ENCODE measurements around the gene SPRED2.

The SPRED2 gene

DNA sequence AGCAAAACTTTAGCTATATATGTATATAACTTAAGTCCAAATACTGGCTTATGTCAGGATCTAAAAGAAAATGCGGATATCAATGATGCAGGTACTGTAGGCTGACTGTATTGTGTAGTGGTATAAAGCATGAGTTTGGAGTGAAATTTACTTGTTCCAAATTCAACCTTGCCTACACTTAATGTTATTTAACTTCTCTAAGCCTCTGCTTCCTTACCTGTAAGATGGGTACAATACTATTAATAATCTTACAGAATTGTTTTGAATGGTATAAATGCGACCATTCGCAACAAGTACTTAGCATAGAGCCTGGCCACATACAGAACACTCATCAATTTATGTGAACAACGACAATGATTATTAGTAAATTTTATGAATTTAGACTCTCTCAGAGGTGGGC is 62.4 kb downstream of the SPRED2 start:
- in situ Hi-C loops (cut with HindIII; ENCODE audit: low sequenced_read_pairs) = no loop called here

DNA sequence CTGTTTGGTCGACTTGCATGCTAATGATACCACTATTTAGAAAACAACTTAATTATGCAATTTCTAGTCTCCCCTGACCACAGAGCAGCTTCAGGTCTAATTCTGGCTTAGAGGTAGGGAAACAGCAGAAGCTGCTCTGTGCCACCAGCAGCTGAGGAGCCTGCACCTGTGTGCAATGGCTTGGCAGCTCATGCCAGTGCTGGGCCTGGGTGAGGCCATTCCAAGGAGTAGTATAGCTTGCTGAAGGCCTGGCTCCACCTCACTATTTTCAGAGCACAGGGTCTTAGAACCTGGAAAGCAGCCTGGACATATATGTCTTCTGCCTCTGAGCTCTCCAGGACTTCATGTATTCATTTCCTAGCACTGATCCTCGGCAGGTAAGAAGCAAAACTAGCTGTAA is 62.8 kb downstream of the SPRED2 start:
- in situ Hi-C loops (cut with HindIII; ENCODE audit: low sequenced_read_pairs) = no loop called here

DNA sequence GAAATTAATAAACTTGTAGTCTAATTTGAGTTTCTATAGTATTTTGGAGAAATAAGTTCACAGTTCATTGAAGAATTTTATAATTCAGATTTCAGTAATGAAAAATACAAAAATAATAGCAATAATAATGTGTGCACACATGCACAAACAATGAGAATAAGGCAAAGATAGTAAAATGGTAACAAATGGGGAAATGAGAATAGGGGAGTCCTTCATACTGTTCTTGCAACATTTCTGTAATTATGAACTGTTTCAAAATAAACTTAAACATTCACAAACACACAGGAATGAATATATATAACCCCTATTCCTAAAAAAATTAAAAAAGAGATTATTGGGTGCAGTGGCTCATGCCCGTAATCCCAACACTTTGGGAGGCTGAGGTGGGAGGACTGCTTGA is 63.9 kb downstream of the SPRED2 start:
- in situ Hi-C loops (cut with HindIII; ENCODE audit: low sequenced_read_pairs) = no loop called here

DNA sequence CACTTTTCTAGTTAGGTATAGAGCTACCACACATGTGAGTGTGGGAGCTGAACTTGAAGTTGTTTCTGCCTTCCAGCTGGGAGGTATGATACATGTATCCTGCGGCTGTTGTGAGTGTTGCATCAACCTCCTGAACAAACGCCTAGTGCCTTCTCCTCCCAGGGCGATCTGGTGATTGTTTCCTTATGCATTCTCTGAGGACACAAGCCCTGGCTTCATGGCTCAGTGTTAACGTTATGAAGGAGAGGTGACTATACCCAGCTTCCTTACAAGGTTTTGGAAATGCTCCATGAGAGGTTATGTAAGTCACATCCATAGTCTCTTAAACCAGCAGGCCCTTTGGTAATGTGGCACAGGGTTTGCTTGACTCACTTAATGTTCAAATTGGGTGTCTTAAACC is 64.9 kb downstream of the SPRED2 start:
- in situ Hi-C loops (cut with HindIII; ENCODE audit: low sequenced_read_pairs) = no loop called here

DNA sequence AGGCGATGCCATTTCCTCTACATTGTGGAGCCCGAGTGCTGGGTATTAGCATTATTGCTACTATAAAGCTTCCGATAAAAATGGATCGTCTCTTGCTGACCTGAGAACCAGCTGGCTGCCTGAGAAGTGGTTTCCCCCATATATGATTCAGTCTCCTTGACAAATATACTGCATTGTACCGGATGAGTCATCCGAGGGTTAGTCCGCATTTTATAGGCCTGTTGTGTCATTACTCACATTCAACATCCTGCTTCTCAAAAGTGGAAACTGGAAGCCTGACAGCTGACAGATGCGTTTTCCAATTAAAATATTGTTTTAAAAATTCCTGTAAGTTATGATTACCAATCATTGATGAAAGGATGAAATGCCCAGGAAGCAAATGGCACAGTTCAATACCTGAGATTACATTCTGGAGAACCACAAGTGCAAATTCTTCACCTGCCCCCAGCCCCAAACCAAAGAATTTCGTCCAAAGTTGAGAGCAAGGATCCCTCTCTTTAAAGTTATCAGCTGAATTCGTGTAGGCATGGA is 65.7 kb downstream of the SPRED2 start:
- in situ Hi-C loops (cut with HindIII; ENCODE audit: low sequenced_read_pairs) = no loop called here

DNA sequence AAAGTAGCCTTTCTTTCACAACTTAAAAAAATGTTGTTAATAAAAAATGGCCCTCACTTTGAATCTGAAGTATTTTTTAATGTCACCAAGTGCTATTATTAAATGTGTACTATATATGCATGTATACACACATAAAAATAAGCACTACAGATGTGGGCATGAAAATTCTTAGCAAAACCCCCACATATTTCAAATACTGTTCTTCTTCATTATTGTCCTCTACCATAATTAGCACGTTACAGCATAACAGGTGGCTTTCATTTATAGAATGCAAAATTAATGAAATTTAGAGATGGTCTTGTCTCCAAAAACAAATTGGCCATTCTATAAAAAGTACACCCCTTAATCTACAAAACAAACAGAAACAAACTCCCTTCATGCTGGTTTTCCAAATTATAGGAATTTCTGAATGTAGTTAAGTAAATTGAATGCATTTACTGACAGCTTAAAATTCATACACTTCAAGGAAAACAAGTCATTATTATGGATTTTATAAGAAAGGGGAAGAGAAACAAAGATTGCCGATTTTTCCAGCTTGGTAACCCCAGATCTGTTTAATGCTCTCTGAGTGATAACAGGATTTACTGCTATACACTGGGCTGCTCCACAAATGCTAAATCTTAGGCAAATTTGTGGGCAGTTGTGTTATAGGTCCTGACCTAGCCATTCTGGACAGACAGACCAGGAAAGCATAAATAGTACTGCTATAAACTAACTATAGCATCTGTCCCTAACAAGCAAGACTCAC is 67.2 kb downstream of the SPRED2 start:
- in situ Hi-C loops (cut with HindIII; ENCODE audit: low sequenced_read_pairs) = no loop called here

DNA sequence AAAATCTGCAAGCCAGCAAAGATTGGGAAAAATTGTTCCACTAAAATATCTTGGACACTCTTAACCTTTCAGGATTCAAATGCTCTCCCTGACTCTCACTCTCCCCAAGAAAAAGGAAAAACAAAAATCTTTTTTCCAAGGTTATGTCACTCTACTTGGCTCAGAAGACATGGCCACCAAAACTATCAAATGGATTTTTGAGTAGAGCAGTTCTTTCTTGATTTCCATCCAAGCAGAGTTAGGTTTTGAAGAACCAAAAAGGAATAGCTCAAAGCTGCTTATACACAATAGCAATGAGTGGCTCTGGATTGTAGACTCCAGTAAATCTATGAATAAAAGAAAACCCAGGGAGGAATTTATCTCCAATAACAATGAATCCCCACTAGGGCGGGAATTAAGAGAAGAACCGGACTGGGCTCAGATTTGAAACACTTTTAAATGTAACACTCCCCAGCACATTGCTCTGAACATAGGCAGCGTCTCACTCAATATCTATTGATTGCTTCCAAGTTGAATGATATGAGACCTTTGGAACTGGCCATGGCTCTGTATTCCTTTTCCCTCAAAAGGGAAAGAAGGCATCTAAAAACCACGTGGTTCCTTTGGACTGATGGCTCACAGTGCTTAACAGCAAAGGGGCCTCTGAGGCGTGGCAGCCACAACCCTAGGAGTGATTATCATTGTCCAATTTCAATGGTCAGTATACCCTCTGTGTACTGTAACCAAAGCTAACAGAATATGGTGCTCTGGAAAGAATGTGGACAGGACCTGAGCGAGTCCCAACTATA is 68.3 kb downstream of the SPRED2 start:
- in situ Hi-C loops (cut with HindIII; ENCODE audit: low sequenced_read_pairs) = no loop called here

DNA sequence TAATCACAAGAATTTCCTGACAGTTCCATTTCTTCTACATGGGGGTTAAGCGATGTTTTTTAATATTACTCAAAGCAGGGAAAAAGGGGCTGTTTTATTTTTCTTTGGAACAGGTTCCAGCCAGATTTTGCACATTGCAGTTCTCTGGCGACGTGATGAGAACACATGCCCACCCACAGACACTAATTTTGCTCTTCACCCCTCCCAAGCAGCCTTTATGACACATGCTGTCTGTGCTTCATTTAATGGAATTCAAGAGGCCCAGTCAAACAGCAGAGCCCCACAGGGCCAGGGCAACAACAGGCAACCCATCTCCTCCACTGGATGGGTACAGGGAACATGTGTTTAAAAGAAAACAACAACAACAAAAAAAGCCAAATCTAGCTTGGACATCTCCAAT is 70.8 kb downstream of the SPRED2 start:
- in situ Hi-C loops (cut with HindIII; ENCODE audit: low sequenced_read_pairs) = no loop called here

DNA sequence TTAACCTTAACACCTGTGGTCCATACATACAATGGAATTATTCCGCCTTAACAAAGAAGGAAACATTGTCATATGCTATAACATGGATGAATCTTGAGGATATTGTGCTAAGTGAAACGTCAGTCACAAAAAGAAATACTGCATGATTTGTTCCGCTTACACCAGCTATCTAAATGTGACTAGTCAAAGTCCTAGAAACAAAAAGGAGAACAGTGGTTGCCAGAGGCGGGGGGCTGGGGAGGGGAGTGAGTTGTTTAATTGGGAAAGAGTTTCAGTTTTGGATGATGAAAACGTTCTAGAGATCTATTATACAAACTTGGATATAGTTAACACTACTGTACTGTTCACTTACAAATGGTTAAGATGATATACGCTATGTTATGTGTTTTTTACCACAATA is 72.0 kb downstream of the SPRED2 start:
- in situ Hi-C loops (cut with HindIII; ENCODE audit: low sequenced_read_pairs) = no loop called here

DNA sequence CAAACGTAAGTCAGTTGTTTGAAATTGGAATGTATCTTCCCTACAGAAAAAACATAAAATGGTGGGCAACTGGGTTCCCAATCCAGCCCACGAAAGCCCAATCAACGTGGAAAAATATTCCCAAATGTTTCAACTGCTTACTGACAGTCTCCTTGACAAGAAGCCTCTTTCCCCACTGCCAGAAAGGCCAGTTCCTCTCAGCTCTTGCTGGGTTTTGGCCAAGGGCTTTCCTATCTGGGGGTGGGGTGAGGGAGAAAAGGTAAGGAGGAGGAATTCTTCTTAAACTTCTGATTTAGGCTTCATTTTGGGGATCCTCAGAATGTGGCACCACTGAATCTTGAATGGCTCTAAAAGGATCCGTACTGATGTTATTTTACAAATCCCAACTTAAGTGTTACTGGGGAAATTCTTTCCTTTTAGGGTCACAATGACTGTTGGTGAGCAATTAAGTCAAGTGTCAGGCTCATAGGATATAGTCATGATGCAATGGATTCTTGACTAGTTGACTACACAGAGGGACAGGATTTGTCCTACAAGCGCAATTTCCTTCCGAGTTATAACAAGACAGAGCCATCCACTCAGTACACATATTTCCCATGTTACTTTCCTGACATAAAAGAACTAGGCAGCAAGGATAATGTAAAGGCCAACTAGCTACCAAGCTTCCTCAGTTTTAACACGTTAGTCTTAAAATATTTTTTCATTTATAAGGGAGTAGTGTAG is 73.6 kb downstream of the SPRED2 start:
- in situ Hi-C loops (cut with HindIII; ENCODE audit: low sequenced_read_pairs) = no loop called here

DNA sequence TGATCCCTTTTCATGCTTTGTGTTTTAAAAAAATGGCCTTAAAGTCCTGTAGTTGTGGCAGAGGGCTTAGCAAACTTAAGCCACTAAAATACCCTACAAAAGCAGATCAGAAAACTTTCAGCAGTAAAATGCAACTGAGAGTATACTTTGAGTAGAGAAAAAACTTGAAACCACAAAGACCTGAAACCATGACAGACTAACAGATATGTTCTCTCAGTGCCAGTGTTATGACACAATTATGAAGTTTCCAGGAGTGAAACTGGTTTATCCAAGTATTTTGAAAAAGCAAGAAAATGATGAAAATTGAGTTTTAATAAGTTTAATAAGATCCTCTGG is 74.5 kb downstream of the SPRED2 start:
- in situ Hi-C loops (cut with HindIII; ENCODE audit: low sequenced_read_pairs) = no loop called here

DNA sequence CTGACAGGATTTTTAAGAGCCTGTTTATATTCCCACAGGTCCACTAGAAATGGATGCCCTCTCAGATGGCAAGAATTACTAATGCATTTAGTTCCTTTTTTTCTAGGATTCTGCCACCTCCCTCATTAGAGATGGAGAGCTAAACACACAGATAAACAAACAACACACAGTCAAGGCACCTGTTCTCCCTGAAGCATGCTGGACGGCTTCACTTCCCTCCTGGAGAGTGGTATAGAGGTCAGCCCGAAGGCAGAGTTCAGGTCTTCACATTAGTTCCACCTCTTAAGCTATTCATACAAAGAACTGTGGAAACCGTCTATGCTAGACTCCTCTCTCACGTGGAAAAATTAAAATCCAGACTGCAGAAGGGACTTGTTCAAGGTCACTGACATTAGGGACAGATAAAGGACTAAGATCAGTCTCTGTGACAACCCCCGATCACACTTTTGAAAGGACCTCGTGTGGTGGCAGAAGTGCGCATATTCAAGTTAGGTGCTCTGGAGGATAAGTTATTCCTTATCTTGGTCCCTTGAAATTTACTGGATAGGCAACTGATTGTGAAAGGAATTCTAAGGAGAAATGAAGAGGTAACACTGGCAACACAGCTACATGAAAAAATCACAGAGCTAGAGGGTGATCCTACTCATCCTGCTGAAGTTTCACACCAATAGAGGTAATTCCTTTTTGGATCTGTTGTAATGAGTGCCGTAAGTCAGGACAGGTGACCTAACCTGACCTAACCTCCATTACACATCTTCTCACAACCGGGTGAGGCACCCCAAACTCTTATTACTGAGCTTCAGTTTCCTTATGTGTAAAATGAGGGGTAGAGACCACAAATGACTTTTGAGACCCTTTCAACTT is 75.1 kb downstream of the SPRED2 start:
- in situ Hi-C loops (cut with HindIII; ENCODE audit: low sequenced_read_pairs) = no loop called here

DNA sequence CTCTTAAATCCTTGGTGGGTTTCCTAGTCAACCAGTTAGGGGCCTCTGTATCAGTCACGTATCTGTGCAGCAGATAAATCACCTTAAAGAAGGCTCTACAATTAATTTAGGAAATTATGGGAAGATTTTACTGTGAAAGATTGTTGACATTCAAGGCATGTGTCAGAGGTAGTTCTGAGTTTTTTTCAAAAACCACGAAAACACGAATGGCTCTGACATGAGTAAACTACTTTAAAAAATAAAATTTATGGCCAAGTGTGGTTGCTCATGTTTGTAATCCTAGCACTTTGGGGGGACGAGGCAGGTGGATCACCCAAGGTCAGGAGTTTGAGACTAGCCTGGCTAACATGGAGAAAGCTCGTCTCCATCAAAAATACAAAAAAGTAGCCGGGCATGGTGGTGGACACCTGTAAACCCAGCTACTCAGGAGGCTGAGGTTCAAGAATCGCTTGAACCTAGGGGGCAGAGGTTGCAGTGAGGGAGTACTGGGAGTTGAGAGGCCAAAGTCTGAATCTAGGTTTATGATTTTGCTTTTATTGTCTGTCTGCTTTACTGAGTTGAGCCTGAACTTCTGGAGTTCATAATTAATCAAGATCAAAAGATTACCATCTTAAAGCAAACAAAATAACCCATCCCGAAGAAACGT is 77.1 kb downstream of the SPRED2 start:
- in situ Hi-C loops (cut with HindIII; ENCODE audit: low sequenced_read_pairs) = no loop called here

DNA sequence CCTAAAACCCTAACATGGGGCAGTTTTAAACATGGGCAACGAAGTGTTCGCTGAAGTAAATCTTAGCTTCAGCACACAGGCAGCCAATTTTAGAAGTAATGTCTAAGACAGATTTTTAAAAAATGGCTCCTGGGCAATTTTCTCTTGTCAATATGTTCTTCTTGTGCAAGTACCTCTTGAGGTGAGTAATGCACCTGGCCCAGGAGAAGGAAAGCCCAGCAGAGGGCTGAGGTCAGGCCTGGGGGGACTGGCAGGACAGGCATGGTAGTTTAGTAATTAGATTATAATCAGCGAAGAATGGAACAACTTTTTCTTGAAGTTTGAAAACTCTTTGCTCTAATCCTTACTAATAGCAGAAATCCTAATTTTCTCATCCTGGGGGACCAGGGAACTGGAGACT is 77.6 kb downstream of the SPRED2 start:
- in situ Hi-C loops (cut with HindIII; ENCODE audit: low sequenced_read_pairs) = no loop called here

DNA sequence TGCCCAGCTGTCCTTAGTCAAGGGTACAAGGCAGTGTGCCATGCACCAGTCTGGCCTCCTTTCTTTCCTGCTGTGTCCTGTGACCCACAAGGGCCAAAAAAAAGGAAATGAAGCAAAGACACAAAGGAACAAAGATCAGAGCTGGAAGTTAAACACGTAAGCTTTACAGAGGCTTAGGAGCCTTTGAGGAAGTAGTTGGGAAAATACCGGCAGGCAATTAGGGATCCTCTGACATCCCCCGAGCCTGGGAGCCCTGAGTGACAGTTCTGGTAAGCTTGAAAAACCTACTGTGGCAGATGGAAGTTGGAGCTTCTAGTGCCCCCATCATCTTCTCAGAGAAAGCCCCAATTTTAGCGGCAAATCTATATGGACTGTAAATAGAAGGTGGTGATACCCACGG is 78.5 kb downstream of the SPRED2 start:
- in situ Hi-C loops (cut with HindIII; ENCODE audit: low sequenced_read_pairs) = no loop called here

DNA sequence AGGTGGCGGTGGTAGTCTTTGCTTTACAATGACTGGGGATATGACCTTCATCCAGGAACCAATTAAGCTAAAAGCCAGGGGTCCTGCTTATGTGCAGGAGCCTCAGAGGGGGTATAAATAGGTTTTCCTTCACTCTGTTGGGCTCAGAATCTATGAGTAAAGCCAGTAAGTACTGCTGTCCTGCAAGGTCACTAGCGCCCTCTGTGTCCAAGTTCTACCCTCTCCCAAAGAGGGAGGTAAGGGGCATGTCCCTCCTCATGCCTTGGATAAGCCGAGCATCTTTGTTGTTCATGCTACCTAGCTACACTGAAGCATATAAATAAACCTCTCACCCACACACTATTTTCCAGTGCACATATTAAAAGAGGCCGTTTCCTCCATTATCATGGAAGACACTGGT is 79.4 kb downstream of the SPRED2 start:
- in situ Hi-C loops (cut with HindIII; ENCODE audit: low sequenced_read_pairs) = no loop called here

DNA sequence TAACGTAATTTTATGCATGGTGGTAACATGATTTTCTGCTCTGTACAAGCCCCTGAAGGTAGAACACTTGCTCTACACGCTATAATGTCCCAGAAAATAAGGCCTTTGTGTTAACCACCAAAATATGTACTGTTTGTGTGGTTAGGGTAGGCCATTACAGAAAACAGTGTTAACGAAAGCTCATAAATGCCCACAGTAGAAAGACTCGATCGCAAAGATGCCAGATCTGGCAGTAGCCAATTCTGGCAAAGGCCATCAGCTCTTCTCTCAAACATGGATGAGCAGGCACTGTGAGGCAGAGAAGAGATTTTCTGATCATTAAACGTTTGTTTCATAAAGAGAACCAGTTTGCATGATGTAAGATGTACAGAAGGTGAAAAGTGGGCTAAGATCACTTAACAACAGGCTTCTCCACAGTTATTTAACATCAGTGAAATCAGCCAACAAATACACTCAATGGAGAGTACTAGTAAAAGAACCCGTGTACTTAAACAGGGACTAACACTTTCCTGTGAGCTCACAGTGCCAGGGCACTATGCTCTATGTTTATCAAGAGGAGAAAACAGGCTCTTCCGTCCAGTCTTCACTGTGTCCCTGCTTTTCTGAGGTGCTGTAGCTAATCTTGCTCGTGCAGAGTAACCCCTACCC is 80.3 kb downstream of the SPRED2 start:
- in situ Hi-C loops (cut with HindIII; ENCODE audit: low sequenced_read_pairs) = no loop called here

DNA sequence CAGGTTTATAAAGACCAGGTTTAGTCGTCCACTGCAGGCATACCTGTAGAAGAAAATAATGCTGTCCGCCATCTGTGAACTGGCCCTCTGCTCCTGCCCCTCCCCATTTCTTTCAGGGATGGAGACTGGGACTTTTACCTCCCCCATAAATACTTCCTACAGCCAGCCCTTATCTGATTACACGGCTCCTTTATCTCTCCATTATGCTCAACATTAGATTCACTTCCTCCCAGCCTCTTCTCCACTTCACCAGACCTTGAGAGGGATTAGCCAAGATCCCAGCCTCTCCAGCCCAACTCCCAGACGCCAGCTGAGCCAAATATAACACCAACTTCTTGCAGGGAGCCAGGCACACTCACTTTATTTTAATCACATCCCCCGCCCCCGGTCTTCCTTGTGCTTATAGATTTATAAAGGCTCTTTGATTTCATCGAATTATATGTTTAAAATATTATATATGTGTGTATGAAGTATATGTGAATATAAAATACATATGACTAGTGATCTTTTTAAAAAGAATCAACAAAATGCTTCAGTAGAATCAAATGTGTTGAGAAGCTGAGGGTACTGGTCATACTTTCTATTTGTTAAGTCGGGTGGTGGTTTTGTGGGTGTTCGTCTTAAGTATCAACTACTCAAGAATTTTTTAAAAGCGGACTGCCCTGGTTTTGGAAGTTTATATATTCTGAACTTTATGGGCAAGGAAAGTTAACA is 81.0 kb downstream of the SPRED2 start:
- in situ Hi-C loops (cut with HindIII; ENCODE audit: low sequenced_read_pairs) = no loop called here

DNA sequence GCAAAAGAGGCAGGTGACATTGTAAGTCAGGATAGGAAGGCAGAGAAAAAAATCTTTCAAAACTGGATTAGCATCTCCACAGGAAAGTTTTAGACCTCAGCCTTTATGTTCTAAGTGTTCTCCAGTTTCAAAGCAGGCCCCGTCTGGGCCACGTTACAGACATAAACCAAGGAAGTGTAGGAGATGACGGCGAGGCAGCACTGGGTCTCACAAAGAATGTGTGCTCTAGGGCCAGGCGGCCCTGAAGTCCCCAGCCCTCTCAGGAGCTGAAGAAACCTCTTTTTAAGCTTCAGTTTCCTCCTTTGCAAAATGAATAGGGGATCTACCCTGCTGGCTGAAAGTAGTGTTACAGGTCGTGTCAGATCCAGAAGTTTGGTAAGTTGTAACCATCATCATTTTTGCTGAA is 81.7 kb downstream of the SPRED2 start:
- in situ Hi-C loops (cut with HindIII; ENCODE audit: low sequenced_read_pairs) = no loop called here
